Cardiac muscle cell (in vitro differentiated cells and primary cell): ENCODE measurements around the gene PCDH1. TPM values are rescaled to one million over a fixed set of nuclear protein-coding genes. Genes with fewer than 3 reads are reported as not detected.

Experiments
- DNase-seq, 2 donors: peaks; one replicate each; pipeline versions ENCODE4 v3.0.0 to v3.0.0-alpha.2; 2010 to 2017; ENCODE audit warnings: low read depth in 1 of 2, low spot score in 1 of 2
- H3K27ac ChIP-seq: fragments of 200-600 bp; sonication (generic); 2 replicates; pipeline ENCODE4 v1.5.1; 2016
- H3K27me3 ChIP-seq: fragments of 200-600 bp; sonication (generic); 2 replicates; pipeline ENCODE4 v1.6.0; 2016; ENCODE audit warnings: control low read depth
- H3K36me3 ChIP-seq: fragments of 200-600 bp; sonication (generic); 2 replicates; pipeline ENCODE4 v1.5.1; 2016; ENCODE audit warnings: control low read depth
- H3K4me1 ChIP-seq: fragments of 200-600 bp; sonication (generic); 2 replicates; pipeline ENCODE4 v1.8.1; 2017; ENCODE audit warnings: low read depth, mild to moderate bottlenecking, mixed run types
- H3K4me3 ChIP-seq: fragments of 200-600 bp; sonication (generic); 2 replicates; pipeline ENCODE4 v1.5.1; 2016; ENCODE audit warnings: mild to moderate bottlenecking
- H3K9me3 ChIP-seq: fragments of 200-600 bp; sonication (generic); 2 replicates; pipeline ENCODE4 v1.5.1; 2017; ENCODE audit warnings: low read depth, mild to moderate bottlenecking, control low read depth
- CTCF ChIP-seq: IDR thresholded peaks from 2 replicates; pipeline ENCODE4 v1.5.1; 2012; ENCODE audit warnings: low read depth, mild to moderate bottlenecking, low read length
- polyA plus RNA-seq: library from polyadenylated mRNA; unstranded; fragments of >200 nt; fragmentation: Nextera tagmentation; extraction: Ambion mirVana; gene quantifications from 2 replicates; pipeline ENCODE4 v1.2.1, GENCODE V29; 2016
- total RNA-seq: library from RNA; depleted of rRNA; stranded (reverse); fragments of >200 nt; gene quantifications from 2 replicates; pipeline ENCODE4 v1.2.3, GENCODE V29; 2016

PCDH1 gene
- total and polyA plus RNA-seq, 2 experiments from 2014 or later, result 0.63 to 0.77 TPM

DNA sequence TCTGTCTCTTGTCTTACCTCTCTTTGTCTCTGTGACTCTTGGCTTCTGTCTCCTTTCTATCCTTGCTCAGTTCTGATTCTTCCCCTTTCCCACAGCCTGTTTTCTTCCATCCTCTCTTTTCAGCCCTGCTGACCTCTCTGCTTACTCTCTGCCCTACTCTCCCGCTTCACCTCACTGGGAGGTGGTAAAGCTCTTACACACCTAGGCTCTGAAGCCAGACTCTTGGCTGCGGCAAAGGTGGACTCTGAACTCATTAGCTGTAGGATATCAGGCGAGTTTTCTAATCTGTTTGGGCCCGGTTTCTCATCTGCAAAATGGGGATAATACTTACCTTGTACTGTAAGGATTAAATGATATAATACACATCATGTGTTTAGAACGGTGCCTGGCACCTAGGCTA lies 11.1 kb downstream of the PCDH1 start:
- Histone ChIP-seq H3K36me3 (no peaks in the 10 kb centered on the region), H3K4me3 (no peak overlapping the region), H3K9me3 (no peaks in the 10 kb centered on the region), H3K4me1 (no peaks in the 10 kb centered on the region), H3K27ac (no peak overlapping the region), H3K27me3 (no peaks in the 10 kb centered on the region)
- no peak for TF ChIP-seq CTCF
- DNase-seq, result no peak

DNA sequence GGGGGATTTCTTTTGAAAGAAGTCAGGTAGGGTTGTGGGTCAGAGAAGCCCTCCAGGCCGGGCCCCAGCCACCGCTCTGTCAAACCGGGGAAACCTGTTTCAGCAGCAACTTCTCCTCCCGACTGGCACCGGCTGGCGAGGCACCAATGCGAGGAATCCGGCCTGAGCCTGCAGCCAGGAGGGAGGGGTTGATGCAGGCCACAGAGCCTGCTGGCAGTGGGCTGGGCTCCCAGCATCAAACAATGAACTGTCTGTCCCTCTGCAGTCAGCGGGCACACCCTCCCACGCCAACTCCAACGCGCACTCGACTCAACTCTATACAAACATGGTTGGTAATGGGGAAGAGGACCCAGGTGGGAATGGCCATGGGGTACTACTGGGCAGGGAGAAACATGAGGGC lies 12.1 kb downstream of the PCDH1 start:
- Histone ChIP-seq H3K36me3 (no peaks in the 10 kb centered on the region), H3K4me1 (no peaks in the 10 kb centered on the region), H3K4me3 (no peak overlapping the region), H3K9me3 (no peaks in the 10 kb centered on the region), H3K27me3 (no peaks in the 10 kb centered on the region), H3K27ac (no peak overlapping the region)
- no peak for TF ChIP-seq CTCF
- no peak for DNase-seq

- no peak for TF ChIP-seq CTCF
- no peaks in the 10 kb centered on the region for H3K4me1 ChIP-seq
- H3K27me3 ChIP-seq, result no peaks in the 10 kb centered on the region
- no peaks in the 10 kb centered on the region for H3K9me3 ChIP-seq
- DNase-seq, result no peak
- no peak overlapping the region for H3K27ac ChIP-seq
- H3K36me3 ChIP-seq, result no peaks in the 10 kb centered on the region
- no peak overlapping the region for H3K4me3 ChIP-seq
These were observed 12.8 kb downstream of the PCDH1 start for GRCh38 chr5:141865406-141865805.

DNA sequence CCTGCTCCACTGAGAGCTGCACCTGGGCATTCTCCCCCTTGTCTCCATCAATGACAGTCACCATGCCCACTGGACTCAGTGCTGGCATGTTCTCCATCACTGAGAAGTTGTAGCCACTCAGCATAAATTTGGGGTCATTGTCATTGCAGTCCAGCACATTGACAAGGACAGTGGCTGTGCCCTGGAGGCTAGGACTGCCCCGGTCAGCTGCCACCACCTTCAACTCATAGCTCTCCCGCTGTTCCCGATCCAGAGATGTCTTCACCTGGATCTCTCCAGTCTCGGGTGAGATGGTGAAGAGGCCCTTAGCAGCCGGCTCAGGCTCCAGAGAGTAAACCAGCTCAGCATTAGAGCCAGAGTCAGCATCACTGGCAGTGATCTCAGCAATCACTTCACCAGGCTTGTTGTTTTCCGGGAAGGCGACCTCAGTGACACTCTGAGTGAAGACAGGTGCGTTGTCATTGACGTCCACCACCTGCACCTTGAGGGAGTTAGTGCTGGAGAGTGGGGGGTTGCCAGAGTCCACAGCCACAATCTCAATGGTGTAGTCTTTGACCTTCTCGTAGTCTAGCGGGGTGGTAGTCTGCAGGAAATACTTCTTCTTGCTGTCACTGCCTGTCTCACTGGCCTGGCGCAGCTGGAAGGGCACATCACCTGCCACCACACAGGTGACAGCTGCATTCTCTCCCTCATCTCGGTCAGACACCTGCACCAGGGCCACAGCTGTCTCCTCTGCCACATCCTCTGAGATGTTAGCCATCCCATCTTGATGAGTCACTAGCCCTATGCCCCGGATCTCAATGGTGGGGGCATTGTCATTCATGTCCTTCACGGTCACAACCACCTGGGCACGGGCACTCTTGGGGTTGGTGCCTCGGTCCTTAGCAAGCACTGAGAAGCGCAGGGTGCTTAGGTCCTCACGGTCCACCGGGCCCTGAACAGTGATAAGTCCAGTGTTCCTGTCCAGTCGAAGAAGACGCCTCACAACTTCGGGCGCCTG lies 13.5 kb downstream of the PCDH1 start:
- H3K4me3 ChIP-seq, result no peak overlapping the region
- no peak for DNase-seq
- H3K27me3 ChIP-seq, result no peaks in the 10 kb centered on the region
- TF ChIP-seq CTCF, result no peak
- H3K27ac ChIP-seq, result no peak overlapping the region
- no peaks in the 10 kb centered on the region for H3K4me1 ChIP-seq
- no peaks in the 10 kb centered on the region for H3K9me3 ChIP-seq
- H3K36me3 ChIP-seq, result no peaks in the 10 kb centered on the region

- no peak for DNase-seq
- Histone ChIP-seq H3K27me3 (no peaks in the 10 kb centered on the region), H3K4me3 (no peak overlapping the region), H3K27ac (no peak overlapping the region), H3K36me3 (no peaks in the 10 kb centered on the region), H3K9me3 (no peaks in the 10 kb centered on the region), H3K4me1 (no peaks in the 10 kb centered on the region)
- no peak for TF ChIP-seq CTCF
These were observed 14.5 kb downstream of the PCDH1 start for GRCh38 chr5:141863569-141864178.
